Inflammatory macrophage treated with lipopolysaccharide for 4 hours (primary cell): Measurements from ENCODE around the gene ZNF138.
"Not testable (repeated sequence)": the region's sequence is repeated elsewhere in the genome, so short reads cannot be mapped to it uniquely, and the experiment has no call there.

Source experiments
- DNase-seq: peaks from one replicate; pipeline ENCODE4 v3.0.0-alpha.2; 2020

Gene ZNF138

DNA sequence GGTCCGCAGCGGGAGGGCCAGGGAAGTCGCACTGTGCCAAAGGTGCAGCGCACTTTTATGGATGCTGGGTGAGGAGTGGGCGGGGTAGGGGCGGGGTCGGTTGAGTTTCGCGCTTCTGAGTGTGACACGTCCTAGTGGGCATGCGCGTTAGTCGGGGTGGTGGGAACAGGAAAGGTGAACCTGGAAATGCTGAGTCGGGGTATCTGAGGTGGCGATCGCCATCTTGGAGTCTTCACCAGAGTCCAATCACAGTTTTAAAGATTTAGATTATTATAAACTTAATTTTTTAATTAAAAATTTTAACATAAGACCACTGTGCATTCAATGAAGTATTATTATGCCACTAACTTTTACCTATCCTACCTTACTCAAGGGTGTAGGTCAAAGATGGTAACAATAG lies 45.7 kb downstream of the ZNF138 start:
- DNase-seq = no peak

DNA sequence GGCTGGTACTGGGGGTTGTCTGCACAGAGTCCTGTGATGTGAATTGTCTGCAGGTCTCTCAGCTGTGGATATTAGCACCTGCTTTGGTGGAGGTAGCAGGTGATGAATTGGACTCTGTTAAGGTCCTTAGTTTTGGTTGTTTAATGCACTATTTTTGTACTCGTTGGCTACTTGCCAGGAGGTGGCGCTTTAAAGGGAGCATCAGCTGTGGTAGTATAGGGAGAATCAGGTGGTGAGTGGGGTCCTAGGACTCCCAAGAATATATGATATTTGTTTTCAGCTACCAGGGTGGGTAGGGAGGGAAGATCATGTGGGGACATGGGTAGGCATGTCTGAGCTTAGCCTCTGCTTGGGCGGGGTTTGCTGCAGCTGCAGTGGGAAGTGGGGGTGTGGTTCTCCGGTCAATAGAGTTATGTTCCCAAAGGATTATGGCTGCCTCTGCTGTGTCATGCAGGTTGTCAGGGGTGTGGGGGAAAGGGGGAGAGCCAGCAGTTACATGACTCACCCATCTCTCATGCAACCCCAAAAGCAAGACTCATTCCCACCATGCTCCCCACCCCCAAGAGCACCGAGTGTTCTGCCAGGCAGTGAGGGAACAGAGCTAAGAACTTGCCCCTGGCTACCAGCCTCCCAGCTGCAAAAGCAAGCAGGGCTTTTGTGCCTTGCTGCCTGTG lies 55.2 kb downstream of the ZNF138 start:
- DNase-seq = no peak

DNA sequence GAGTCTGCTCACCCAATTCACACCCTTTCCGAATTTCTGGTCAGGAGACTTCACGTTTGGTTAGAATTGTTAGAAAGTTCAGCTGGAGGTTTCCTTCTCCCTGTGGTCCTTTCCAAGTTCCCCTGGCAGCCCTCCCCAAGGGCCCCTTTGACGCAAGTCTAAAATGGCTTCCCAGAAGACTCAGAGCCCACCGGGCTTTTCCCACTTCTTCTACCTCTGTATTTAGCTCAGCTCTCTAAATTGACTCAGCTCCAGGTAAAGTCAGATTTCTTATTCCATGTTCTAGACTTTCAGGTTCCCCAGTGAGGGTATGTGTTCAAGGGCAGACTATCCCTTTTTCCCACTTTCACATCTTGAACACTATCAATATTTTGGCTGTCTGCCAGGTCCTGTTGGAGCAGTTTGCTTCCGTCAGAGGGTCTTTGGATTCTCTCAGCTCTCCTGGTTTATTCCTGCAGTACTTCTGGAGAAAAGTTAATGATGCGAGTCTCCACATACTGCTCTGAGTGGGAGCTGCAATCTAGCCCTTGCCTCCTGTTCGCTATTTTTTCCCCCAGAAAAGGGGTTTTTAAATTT lies 55.8 kb downstream of the ZNF138 start:
- DNase-seq = no peak

DNA sequence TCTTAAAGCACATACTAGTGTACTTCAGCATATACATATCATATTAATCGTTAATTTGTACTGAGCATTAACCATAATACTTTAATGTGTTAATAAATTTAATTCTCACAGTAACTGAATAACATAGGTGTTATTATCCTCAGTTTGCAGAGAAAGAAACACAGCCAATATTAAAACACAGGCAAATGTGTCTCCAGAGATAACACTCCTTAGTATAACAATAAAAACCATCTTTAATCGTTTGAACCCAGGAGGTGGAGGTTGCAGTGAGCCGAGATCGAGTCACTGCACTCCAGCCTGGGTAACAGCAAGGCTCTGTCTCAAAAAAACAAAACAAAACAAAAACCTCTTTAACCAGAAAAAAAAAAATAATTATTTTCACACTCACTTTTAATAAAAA lies 59.5 kb downstream of the ZNF138 start:
- no peak for DNase-seq

DNA sequence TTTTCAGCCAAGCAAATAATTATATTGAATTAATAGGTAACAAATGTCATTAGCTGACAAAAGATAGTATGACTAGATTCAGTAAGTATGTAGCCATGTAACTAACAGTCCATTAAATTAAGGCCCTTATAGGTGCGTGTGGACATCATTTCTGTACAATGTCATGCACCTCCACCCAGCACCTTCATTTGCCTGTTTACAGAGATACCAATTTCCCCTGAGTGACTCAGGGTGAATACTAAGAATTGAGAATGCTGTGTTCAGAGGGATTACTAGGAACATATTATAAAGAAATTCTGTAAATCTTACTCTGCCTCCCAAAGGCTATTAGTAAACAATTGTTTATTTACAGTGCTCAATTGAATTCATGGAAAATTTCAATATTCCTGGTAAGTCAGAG lies 60.7 kb downstream of the ZNF138 start:
- no peak for DNase-seq

DNA sequence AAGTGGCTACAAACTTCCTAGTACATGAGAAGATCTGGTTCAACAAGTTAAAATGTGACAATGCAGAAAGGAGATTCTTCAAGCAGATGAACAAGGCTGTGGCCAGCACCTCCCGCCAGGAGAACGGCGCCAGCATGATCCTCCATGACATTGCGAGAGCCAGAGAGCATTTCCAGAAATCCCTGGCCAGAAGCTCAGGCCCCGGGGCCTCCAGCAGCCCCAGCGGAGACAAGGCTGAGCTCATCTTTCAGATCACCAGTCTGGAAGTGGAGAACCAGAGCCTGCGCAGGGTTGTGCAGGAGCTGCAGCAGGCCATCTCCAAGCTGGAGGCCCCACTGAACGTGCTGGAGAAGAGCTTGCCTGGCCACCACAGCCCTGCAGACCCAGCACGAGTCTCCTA lies 68.8 kb downstream of the ZNF138 start:
- no peak for DNase-seq

DNA sequence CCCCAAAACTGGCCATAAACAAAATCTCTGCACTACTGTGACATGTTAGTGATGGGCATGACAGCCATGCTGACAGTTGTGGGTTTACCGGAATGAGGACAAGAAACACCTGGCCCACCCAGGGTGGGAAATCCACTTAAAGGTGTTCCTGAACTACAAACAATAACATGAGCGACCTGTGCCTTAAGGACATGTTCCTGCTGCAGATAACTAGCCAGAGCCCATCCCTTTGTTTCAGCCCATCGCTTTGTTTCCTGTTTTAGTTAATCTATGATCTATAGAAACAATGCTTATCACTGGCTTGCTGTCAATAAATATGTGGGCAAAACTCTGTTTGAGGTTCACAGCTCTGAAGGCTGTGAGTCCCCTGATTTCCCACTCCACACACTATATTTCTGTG lies 69.3 kb downstream of the ZNF138 start:
- DNase-seq = not testable (repeated sequence)

DNA sequence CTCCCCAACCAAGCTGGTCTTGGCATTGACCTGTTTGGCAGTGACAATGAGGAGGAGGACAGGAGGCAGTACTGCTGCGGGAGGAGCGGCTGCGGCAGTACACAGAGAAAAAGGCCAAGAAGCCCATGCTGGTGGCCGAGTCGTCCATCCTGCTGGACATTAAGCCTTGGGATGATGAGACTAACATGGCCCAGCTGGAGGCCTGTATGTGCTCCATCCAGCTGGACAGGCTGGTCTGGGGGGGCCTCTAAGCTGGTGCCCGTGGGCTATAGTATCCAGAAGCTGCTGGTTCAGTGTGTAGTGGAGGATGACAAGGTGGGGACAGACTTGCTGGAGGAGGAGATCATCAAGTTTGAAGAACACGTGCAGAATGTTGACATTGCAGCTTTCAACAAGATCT lies 69.7 kb downstream of the ZNF138 start:
- DNase-seq = no peak

DNA sequence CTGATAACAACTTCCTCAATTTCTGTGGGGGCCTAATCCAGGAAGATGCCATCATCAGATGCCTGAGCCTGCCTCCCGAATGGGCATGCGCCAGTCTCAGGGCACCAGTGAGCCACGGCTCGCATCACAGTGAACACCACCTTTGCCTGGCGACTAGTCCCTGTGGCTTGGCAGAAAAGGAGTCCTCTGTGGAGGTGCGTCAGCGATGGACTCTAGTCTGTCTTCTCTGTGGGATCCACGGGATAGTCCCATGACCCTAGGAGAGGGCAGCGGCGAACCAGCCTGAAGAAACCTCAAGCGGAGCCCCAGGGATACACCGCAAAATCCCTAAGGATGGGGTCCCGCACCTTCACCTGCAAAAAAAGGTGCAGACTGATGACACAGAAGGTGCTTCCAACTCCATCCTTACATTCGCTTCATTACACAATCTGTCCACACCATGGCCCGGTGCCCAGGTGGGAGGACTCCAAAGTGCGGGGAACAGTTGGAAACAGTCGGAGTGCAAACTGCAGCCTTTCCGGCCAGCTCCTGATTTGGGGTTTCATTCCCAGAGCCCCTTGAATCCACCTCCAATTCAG lies 73.7 kb downstream of the ZNF138 start:
- DNase-seq = no peak

DNA sequence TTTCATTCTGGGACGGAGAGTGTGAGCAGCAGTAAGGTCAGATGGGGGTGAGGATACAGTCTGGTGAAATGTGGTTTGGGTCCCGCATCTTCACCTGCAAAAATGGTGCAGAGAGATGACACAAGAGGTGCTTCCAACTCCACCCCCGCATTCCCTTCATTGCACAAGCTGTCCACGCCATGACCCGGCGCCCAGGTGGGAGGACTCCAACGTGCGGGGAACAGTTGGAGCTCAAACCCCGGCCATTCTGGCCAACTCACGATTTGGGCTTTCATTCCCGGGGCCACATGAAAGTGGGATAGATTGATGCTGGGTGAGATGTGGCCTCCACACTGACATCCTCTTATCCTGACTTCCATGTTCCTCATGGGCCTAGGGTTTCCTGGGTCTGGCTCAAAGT lies 74.3 kb downstream of the ZNF138 start:
- no peak for DNase-seq

DNA sequence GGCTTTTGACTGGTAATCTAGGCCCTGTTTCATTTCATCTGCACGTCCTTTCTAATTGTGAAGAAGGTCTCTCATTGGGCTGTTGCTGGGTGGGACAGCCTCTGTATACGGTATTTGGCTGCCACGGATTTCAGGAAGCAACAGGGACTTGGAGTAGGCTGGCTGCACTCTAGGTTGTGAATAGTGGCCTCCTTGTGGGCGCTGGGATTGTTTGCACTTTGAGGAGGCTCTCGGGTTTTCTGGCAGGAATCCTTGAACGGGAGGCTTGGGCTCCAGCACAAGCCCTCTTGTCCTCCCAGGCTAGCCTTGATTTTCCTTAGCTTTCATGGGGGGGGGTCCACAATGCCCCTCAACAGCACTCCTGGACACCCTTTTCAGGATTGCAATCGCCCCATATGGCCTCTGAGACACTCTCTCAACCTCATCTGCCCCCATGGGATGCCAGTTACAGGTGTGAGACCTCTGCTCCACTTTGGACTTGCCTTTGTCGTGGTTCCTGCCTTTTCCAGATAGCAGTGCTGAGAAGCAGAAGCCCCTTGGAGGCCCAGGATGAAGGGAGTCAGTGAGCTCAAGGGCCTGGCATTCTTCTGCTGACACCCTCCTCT lies 75.0 kb downstream of the ZNF138 start:
- no peak for DNase-seq

DNA sequence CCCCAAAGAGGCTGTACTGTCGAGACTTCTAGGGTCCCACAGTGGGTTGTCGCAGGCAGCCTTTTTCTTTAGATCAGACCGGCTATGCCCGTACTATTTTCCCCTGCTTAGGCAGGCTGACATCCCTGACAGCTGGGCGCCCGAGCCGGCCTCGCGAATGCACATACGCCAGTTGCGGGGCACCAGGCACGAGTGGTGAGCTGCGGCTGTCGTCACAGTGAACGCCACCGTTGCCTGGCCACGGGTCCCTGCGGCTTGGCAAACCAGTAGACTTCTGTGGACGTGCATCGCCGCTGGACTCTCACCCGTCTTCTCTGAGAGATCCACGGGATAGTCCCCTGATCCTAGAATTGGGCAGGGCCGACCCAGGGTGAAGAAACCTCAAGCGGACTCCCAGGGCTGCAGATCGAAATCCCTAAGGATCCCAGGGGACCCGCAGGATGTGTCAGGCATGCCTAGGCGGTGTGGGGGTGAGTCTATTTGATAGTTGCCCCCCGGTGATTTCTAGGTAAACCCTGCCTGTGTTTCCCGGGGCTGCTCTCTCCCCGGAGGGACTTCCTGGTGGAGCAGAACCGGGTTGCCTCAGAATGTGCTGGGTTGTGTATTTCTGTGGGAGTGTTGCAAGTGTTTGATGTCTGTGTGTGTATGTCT lies 75.8 kb downstream of the ZNF138 start:
- DNase-seq = no peak

DNA sequence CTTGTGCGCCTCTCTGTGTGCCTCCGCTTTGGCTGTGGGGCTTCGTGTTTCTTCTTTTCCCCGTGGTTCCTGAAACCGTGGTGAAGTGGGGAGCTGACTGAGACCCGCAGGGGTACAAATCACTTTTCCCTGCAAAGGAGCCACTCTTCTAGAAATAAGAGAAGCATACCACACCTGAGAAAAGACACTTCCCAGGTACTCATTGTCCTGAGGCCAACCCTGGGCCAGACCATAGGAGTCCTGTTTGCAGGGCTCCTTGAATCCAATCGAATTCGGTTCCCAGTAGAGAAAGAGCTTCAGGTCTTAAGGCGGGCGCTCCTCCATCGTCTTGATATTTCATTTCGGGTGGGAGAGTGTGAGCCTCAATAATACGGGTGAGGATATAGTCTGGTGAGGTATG lies 76.4 kb downstream of the ZNF138 start:
- no peak for DNase-seq

DNA sequence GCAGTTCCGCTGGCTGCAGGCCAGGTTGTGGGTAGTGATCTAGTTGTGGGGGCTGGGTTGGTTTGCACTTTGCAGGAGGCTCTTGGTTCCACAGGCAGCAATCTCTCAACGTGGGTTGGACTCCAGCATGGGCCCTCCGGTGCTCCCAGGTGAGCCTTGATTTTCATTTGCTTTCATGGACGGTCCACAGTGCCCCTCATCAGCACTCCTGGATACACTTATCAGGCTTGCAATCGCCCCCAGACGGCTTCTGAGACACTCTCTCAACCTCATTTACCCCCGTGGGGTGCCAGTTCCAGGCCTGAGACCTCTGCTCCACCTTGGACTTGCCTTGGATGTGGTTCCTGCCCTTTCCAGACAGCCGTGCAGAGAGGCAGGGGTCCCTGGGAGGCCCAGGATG lies 77.5 kb downstream of the ZNF138 start:
- DNase-seq = no peak

DNA sequence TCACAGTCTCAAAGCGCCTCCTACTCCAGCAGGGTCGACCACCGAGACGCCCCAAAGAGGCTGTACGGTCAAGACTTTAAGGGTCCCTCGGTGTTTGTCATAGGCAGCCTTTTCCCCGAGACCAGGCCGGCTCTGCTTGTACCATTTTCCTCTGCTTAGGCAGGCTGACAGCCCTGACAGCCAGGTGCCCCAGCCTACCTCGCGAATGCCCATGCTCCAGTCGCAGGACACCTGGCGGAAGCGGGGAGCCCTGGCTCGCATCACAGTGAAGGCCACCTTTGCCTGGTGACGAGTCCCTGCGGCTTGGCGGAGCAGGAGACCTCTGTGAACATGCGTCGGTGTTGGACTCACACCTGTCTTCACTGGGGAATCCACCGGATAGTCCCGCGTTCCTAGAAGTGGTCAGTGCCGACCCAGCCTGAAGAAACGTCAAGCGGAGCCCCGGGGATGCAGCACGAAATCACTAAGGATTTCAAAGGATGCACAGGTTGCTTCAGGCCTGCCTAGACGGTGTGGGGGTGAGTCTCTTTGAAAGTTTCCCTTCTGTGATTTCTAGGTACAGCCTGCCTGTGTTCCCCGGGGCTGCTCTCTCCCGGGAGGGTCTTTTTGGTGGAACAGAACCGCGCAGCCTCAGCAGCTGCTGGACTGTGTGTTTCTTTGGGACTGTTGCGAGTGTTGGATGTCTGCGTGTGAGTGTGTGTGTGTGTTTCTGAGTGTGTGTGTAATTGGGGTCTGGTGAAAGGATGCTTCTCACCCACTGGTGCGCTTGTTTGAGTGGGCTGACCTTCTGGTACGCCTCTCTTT lies 78.3 kb downstream of the ZNF138 start:
- no peak for DNase-seq

DNA sequence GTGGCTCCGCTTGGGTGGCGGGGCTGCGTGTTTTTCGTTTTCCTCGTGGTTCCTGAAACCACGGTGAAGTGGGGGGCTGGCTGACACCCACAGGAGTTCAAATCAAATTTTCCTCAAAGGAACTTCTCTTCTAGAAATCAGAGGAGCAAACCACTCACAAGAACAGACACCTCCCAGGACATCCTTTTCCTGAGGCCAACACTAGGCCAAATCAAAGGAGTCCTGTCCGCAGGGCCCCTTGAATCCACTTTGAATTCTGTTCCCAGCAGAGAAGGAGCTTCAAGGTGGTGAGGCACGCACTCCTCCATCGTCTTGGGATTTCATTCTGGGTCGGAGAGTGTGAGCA lies 78.9 kb downstream of the ZNF138 start:
- DNase-seq = no peak

DNA sequence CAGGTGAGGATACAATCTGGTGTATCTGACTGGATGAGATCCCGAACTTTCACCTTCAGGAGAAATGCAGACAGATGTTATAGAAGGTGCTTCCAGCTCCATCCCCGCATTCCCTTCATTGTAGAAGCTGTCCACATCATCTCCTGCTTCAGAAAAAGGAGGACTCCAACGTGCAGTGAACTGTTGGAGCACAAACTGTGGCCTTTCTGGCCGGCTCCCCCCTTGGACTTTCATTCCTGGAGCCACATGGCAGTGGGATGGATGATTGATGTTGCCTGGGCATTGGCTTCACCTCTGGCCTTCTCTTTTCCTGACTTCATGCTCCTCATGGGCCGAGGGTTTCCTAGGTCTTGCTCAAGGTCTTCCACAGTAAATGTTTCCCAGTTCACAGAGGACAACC lies 79.3 kb downstream of the ZNF138 start:
- no peak for DNase-seq

DNA sequence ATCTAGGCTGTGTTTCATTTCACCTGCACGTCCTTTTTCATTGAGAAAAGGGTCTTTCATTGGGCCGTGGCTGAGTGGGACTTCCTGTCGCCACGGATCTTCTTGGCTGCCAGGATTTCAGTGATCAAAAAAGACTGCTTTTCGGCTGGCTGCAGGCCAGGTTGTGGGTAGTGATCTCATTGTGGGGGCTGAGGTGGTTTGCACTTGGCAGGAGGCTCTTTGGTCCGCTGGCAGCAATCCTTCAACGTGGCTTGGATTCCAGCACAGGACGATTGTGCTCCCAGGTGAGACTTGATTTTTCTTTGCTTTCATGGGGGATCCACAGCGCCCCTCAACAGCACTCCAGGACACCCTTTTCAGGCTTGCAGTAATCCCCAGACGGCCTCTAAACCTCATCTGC lies 79.9 kb downstream of the ZNF138 start:
- DNase-seq = no peak

DNA sequence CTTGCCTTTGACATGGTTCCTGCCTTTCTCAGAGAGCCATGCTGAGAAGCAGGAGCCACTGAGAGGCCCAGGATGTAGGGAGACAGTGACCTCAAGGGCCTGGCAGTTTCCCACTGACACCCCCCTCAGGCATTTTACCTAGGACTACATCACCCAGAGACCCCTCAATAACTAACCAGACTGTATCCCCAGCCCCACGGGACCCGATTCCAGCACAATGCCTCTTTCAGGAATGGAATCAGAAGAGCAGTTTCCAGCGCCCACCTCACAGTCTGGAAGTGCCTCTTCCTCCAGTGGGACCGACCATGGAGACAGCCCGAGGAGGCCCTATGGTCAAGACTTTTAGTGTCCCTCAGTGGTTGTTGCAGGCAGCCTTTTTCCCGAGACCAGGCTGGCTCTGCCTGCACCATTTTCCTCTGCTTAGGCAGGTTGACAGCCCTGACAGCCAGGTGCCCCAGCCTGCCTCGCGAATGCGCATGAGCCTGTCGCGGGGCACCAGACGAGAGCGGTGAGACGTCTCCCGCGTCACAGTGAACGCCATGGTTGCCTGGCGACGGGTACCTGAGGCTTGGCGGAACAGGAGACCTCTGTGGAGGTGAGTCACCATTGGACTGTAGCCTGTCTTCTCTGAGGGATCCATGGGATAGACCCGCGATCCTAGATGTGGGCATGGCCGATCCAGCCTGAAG lies 80.5 kb downstream of the ZNF138 start:
- DNase-seq = no peak

DNA sequence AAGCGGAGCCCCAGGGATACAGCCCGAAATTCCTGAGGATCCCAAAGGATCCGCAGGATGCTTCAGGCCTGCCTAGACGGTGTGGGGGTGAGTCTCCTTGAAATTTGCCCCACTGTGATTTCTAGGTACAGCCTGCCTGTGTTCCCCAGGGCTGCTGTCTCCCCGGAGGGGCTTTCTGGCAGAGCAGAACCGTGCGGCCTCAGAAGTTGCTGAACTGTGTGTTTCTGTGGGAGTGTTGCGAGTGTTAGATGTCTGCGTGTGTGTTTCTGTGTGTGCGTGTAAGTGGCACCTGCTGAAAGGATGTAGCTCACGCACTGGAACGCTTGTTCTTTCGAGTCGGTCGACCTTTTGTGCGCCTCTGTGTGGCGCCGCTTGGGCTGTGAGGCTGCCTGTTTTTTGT lies 81.0 kb downstream of the ZNF138 start:
- no peak for DNase-seq

DNA sequence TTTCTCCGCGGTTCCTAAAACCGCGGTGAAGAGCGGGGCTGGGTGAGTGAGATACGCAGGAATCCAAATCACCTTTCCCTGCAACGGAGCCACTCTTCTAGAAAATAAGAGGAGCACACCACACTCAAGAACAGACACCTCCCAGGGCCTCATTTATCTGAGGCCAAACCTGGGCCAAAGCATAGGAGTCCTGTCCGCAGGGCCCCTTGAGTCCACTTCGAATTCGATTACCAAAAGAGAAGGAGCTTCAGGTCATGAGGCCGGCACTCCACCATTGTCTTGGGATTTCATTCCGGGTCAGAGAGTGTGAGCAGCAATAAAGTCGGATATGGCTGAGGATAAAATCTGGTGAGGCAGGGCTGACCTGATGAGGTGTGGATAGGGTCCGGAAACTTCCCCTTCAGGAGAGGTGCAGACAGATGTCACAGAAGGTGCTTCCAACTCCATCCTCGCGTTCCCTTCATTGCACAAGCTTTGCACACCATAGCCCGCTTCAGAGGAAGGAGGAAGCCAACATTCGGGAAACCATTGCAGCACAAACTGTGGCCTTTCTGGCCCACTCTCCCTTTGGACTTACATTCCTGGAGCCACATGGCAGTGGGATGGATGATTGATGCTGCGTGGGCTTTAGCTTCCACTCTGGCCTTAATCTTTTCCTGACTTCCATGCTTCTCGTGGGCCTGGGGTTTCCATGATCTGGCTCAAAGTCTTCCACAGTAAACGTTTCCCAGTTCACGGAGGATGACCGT lies 81.6 kb downstream of the ZNF138 start:
- DNase-seq = no peak
